GM12864 (cell line): ENCODE results near the gene GNA14.

ENCODE experiments used
- DNase-seq: peaks from one replicate; pipeline ENCODE4 v3.0.0-alpha.2; 2011; ENCODE audit warnings: low read depth
- H3K4me3 ChIP-seq: 2 replicates; pipeline ENCODE4 v1.5.1; 2011; ENCODE audit warnings: mild to moderate bottlenecking, low read depth, low read length, control low read depth
- CTCF ChIP-seq: IDR thresholded peaks from 2 replicates; pipeline ENCODE4 v1.5.1; 2011; ENCODE audit warnings: low read depth, mild to moderate bottlenecking, moderate library complexity, low read length, control low read depth, inconsistent platforms; ENCODE audit errors: missing control alignments

Gene GNA14

GRCh38 chr9:77604316-77604715, 43.8 kb downstream of the GNA14 start:
- DNase-seq = no peak
- H3K4me3 ChIP-seq = no peak overlapping the region
- no peak for TF ChIP-seq CTCF

- no peak for DNase-seq
- no peak overlapping the region for H3K4me3 ChIP-seq
- TF ChIP-seq CTCF = no peak
Observed at GRCh38 chr9:77602852-77603251, 45.3 kb downstream of the GNA14 start.

GRCh38 chr9:77601476-77602099, 46.5 kb downstream of the GNA14 start:
- H3K4me3 ChIP-seq = no peak overlapping the region
- TF ChIP-seq CTCF = no peak
- DNase-seq = no peak

- no peak for DNase-seq
- no peak for TF ChIP-seq CTCF
Observed at GRCh38 chr9:77600810-77601209, 47.3 kb downstream of the GNA14 start.

GRCh38 chr9:77599492-77599891, 48.6 kb downstream of the GNA14 start:
- no peak overlapping the region for H3K4me3 ChIP-seq
- TF ChIP-seq CTCF = no peak
- no peak for DNase-seq

More at GRCh38 chr9:77600810-77601209, 47.3 kb downstream of the GNA14 start:
- H3K4me3 ChIP-seq = no peak overlapping the region

GRCh38 chr9:77598991-77599390, 49.1 kb downstream of the GNA14 start:
- no peak overlapping the region for H3K4me3 ChIP-seq
- TF ChIP-seq CTCF = no peak
- no peak for DNase-seq

GRCh38 chr9:77598524-77598923, 49.6 kb downstream of the GNA14 start:
- DNase-seq = no peak
- TF ChIP-seq CTCF = no peak
- no peak overlapping the region for H3K4me3 ChIP-seq
